ENCODE data around the gene ANKS1A.

GRCh38 chr6:35068644-35069043 is 179.6 kb downstream of the ANKS1A start:
- TF ChIP-seq CTCF (IDR thresholded peaks at IDR 0.05; ENCODE audit: low read length) (no peak), EZH2 (optimal IDR thresholded peaks at IDR 0.05; ENCODE audit: low read depth, low read length) (no peak)

Data from MM.1S (cell line).